H9 (cell line): ENCODE data around the gene EXD2. TPM values are rescaled to one million over a fixed set of nuclear protein-coding genes. Genes with fewer than 3 reads are reported as not detected.
A peak's percentile ranks its signal among the peaks of the same experiment; 100 is the strongest.

Experiments used
- DNase-seq: peaks from one replicate; pipeline ENCODE4 v3.0.0-alpha.2; 2017
- H2AFZ ChIP-seq: one replicate; pipeline ENCODE4 v1.6.1; 2013; ENCODE audit warnings: mild to moderate bottlenecking, low read length, control low read depth, moderate library complexity
- H2AK5ac ChIP-seq: 2 replicates; pipeline ENCODE4 v1.6.1; 2013; ENCODE audit warnings: low read length, control low read depth, mixed read lengths; ENCODE audit not compliant: insufficient read length
- H2BK120ac ChIP-seq: one replicate; pipeline ENCODE4 v1.6.1; 2013; ENCODE audit warnings: low read depth, mild to moderate bottlenecking, low read length, control low read depth, inconsistent platforms; ENCODE audit not compliant: poor library complexity, severe bottlenecking
- H2BK12ac ChIP-seq: 2 replicates; pipeline ENCODE4 v1.6.1; 2013; ENCODE audit warnings: low read length, control low read depth, mixed read lengths, low read depth; ENCODE audit not compliant: insufficient read length
- H2BK15ac ChIP-seq: 2 replicates; pipeline ENCODE4 v1.6.1; 2013; ENCODE audit warnings: low read depth, low read length, control low read depth
- H2BK20ac ChIP-seq: one replicate; pipeline ENCODE4 v1.6.1; 2013; ENCODE audit warnings: low read depth, mild to moderate bottlenecking, low read length, control low read depth, inconsistent platforms; ENCODE audit not compliant: poor library complexity, severe bottlenecking
- H2BK5ac ChIP-seq: 2 replicates; pipeline ENCODE4 v1.6.1; 2013; ENCODE audit warnings: low read length, control low read depth, mixed read lengths; ENCODE audit not compliant: insufficient read length
- H3K14ac ChIP-seq: 2 replicates; pipeline ENCODE4 v1.6.1; 2013; ENCODE audit warnings: low read length, control low read depth; ENCODE audit not compliant: insufficient read depth
- H3K18ac ChIP-seq: 2 replicates; pipeline ENCODE4 v1.6.1; 2013; ENCODE audit warnings: low read depth, mild to moderate bottlenecking, mixed read lengths, low read length, control low read depth; ENCODE audit not compliant: insufficient read length
- H3K23ac ChIP-seq: 2 replicates; pipeline ENCODE4 v1.6.1; 2013; ENCODE audit warnings: low read length, control low read depth, mixed read lengths, low read depth; ENCODE audit not compliant: insufficient read length
- H3K23me2 ChIP-seq: 2 replicates; pipeline ENCODE4 v1.6.1; 2013; ENCODE audit warnings: low read depth, mild to moderate bottlenecking, mixed read lengths, low read length, control low read depth; ENCODE audit not compliant: insufficient read length, poor library complexity, severe bottlenecking
- H3K27ac ChIP-seq: 2 replicates; pipeline ENCODE4 v1.5.1; 2013; ENCODE audit warnings: low read length, control low read depth, mixed read lengths, low read depth; ENCODE audit not compliant: insufficient read length
- H3K27me3 ChIP-seq: 2 replicates; pipeline ENCODE4 v1.6.1; 2013; ENCODE audit warnings: low read length, control low read depth, inconsistent platforms; ENCODE audit not compliant: insufficient read depth
- H3K4ac ChIP-seq: 2 replicates; pipeline ENCODE4 v1.6.1; 2013; ENCODE audit warnings: low read depth, mild to moderate bottlenecking, control low read depth, inconsistent platforms, low read length, moderate library complexity
- H3K4me1 ChIP-seq: 2 replicates; pipeline ENCODE4 v1.6.1; 2013; ENCODE audit warnings: low read length, control low read depth, inconsistent platforms; ENCODE audit not compliant: insufficient read depth
- H3K4me2 ChIP-seq: 2 replicates; pipeline ENCODE4 v1.6.1; 2013; ENCODE audit warnings: low read length, control low read depth, mixed read lengths; ENCODE audit not compliant: insufficient read length, insufficient read depth
- H3K56ac ChIP-seq: 2 replicates; pipeline ENCODE4 v1.6.1; 2013; ENCODE audit warnings: low read depth, mild to moderate bottlenecking, mixed read lengths, low read length, control low read depth; ENCODE audit not compliant: insufficient read length
- H3K79me1 ChIP-seq: 2 replicates; pipeline ENCODE4 v1.6.1; 2013; ENCODE audit warnings: low read depth, mild to moderate bottlenecking, moderate library complexity, low read length, control low read depth, inconsistent platforms; ENCODE audit not compliant: insufficient read depth, poor library complexity, severe bottlenecking
- H3K79me2 ChIP-seq: 2 replicates; pipeline ENCODE4 v1.6.1; 2013; ENCODE audit warnings: low read length, control low read depth, inconsistent platforms; ENCODE audit not compliant: insufficient read depth
- H3K9ac ChIP-seq: 2 replicates; pipeline ENCODE4 v1.6.1; 2013; ENCODE audit warnings: low read length, control low read depth, mixed read lengths; ENCODE audit not compliant: insufficient read length; ENCODE audit errors: extremely low read depth
- H3K9me3 ChIP-seq: one replicate; pipeline ENCODE4 v1.6.1; 2013; ENCODE audit warnings: low read depth, low read length, inconsistent platforms; ENCODE audit not compliant: control insufficient read depth
- H3T11ph ChIP-seq: one replicate; pipeline ENCODE4 v1.6.1; 2013; ENCODE audit warnings: mild to moderate bottlenecking, low read length, control low read depth, inconsistent platforms
- H4K20me1 ChIP-seq: one replicate; pipeline ENCODE4 v1.6.1; 2013; ENCODE audit not compliant: control insufficient read depth, insufficient read length, insufficient read depth
- H4K5ac ChIP-seq: 2 replicates; pipeline ENCODE4 v1.6.1; 2013; ENCODE audit warnings: low read depth, mild to moderate bottlenecking, mixed read lengths, low read length, control low read depth; ENCODE audit not compliant: insufficient read length
- H4K8ac ChIP-seq: replicated peaks from 2 replicates; pipeline ENCODE4 v1.6.1; 2013; ENCODE audit warnings: low read length, control low read depth, mixed read lengths, low read depth; ENCODE audit not compliant: insufficient read length
- H4K91ac ChIP-seq: 2 replicates; pipeline ENCODE4 v1.6.1; 2013; ENCODE audit warnings: low read depth, mild to moderate bottlenecking, moderate library complexity, mixed read lengths, low read length, control low read depth; ENCODE audit not compliant: insufficient read length
- H3K27ac Mint-ChIP-seq, 3 experiments: 2 replicates in 2 of 3; 3 replicates in 1 of 3; pipeline ENCODE4 v1.8.0; 2020 to 2021; ENCODE audit warnings: mixed read lengths in 3 of 3, mild to moderate bottlenecking in 1 of 3, moderate library complexity in 1 of 3
- H3K27me3 Mint-ChIP-seq: 2 replicates; pipeline ENCODE4 v1.8.0; 2021; ENCODE audit warnings: low read depth, mild to moderate bottlenecking, moderate library complexity, mixed read lengths
- H3K36me3 Mint-ChIP-seq, 3 experiments: 2 replicates in 2 of 3; 3 replicates in 1 of 3; pipeline ENCODE4 v1.8.0; 2020 to 2021; ENCODE audit warnings: low read depth in 3 of 3, mixed read lengths in 3 of 3; ENCODE audit not compliant: insufficient read depth in 1 of 3
- H3K4me1 Mint-ChIP-seq, 2 experiments: 2 replicates each; pipeline ENCODE4 v1.8.0; 2020; ENCODE audit warnings: mixed read lengths in 2 of 2
- H3K4me3 Mint-ChIP-seq, 2 experiments: 2 replicates in 1 of 2; 3 replicates in 1 of 2; pipeline ENCODE4 v1.8.0; 2020 to 2021; ENCODE audit warnings: mild to moderate bottlenecking in 2 of 2, mixed read lengths in 2 of 2, moderate library complexity in 1 of 2
- H3K9me3 Mint-ChIP-seq, 2 experiments: 2 replicates in 1 of 2; 3 replicates in 1 of 2; pipeline ENCODE4 v1.8.0; 2020; ENCODE audit warnings: mild to moderate bottlenecking in 2 of 2, mixed read lengths in 2 of 2, moderate library complexity in 1 of 2
- WGBS: extraction: QIAGEN DNeasy Blood & Tissue Kit; methylation state at CpG from one replicate; pipeline ENCODE4 v1.1.7; 2013; ENCODE audit warnings: missing lambda C conversion rate, low lambda C conversion rate, mixed read lengths; ENCODE audit not compliant: insufficient read length; ENCODE audit errors: extremely low coverage; 5-methylcytosine and 5-hydroxymethylcytosine counted together
- total RNA-seq: library from RNA; stranded (reverse); gene quantifications from 2 replicates; pipeline ENCODE4 v1.2.1, GENCODE V29; 2021
- TF ChIP-seq, protein P1 (sequence below): fragments of 200-600 bp; sonication (generic); conservative IDR thresholded peaks from 3 replicates; pipeline ENCODE4 v1.8.0; 2021; ENCODE audit warnings: antibody characterized with exemption, mild to moderate bottlenecking

EXD2 gene
- total RNA-seq, 1 experiment from 2014 or later = 19.6 TPM

DNA sequence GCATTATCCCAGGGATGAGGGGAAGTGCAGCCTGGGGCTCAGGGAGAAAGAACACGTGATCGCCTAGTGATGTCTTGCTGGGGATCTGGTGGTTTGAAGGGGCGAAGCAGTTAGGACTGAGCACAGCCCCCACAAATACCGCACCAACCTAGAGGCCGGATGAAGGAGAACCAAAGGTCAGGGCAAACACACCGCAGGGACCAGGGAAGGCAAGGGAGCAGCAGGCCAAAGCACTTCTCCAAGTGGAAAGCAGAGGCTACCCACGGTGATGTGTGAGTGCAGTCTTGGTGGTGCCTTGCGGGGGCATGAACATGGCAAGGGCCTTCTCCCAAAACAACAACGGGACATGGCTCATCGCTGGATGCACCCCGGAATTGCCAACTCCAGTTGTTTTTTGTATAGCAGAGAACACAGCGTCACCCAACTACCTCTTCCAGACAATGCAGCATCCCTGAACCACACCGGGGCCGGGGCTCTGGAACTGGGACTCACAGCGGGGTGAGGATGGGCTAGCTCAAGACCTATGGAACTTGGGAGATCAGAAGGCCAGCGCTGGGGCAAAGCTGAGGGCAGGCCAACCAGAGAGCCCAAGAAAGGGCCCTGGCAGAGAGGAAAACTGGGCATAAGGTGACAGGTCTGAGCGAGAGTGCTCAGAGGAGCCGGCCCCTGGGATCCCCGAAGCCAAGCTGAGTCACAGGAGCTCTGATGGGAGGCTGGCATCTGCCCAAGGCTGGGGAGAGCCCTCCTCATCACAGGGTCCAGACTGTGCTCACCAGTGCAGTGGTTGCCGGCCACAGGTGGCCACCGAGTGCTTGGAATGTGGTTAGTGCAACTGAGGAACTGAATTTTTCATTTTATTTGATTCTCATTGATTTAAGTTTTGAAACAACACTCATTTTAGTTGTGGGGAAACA is 79.8 kb downstream of the EXD2 start:
- Histone ChIP-seq H3K79me2 (no peaks in the 10 kb centered on the region), H4K91ac (no peak overlapping the region), H3K27ac (no peak overlapping the region), H2BK12ac (no peak overlapping the region), H3K56ac (no peak overlapping the region), H3K23me2 (no peaks in the 10 kb centered on the region), H3K4me1 (no peaks in the 10 kb centered on the region), H3K9ac (no peak overlapping the region), H4K5ac (no peak overlapping the region), H2BK15ac (no peak overlapping the region), H3K23ac (no peak overlapping the region), H3K18ac (no peak overlapping the region), H2BK120ac (no peak overlapping the region), H3K9me3 (no peaks in the 10 kb centered on the region), H4K20me1 (no peaks in the 10 kb centered on the region), H3T11ph (no peak overlapping the region), H3K14ac (no peak overlapping the region), H3K79me1 (no peaks in the 10 kb centered on the region), H3K4ac (no peak overlapping the region), H2BK5ac (no peak overlapping the region), H2AK5ac (no peak overlapping the region), H3K27me3 (no peaks in the 10 kb centered on the region), H2BK20ac (no peak overlapping the region), H2AFZ (no peak overlapping the region), H3K4me2 (no peak overlapping the region), H4K8ac (no peak overlapping the region)
- no CpG with 5 or more reads among the region's 21 CpGs for WGBS
- TF ChIP-seq, protein P1, sequence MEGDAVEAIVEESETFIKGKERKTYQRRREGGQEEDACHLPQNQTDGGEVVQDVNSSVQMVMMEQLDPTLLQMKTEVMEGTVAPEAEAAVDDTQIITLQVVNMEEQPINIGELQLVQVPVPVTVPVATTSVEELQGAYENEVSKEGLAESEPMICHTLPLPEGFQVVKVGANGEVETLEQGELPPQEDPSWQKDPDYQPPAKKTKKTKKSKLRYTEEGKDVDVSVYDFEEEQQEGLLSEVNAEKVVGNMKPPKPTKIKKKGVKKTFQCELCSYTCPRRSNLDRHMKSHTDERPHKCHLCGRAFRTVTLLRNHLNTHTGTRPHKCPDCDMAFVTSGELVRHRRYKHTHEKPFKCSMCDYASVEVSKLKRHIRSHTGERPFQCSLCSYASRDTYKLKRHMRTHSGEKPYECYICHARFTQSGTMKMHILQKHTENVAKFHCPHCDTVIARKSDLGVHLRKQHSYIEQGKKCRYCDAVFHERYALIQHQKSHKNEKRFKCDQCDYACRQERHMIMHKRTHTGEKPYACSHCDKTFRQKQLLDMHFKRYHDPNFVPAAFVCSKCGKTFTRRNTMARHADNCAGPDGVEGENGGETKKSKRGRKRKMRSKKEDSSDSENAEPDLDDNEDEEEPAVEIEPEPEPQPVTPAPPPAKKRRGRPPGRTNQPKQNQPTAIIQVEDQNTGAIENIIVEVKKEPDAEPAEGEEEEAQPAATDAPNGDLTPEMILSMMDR = no peak
- H3K4me1 Mint-ChIP-seq = peaks cover 0 to 4% of the 10 kb centered on the region in 2 experiments; a peak in 2 of 4 replicates
- H3K27me3 Mint-ChIP-seq = peaks cover 9% of the 10 kb centered on the region; the same call in 1 of the 2 replicates
- H3K36me3 Mint-ChIP-seq = no peaks in the 10 kb centered on the region
- no peak for DNase-seq
- peak overlapping the region in 1 of 3 experiments; percentile 35; a peak in 1 of 7 replicates for H3K27ac Mint-ChIP-seq
- H3K9me3 Mint-ChIP-seq = no peaks in the 10 kb centered on the region
- H3K4me3 Mint-ChIP-seq = no peak overlapping the region
